ENCODE data around the gene ZC3HAV1L.
"Not testable (repeated sequence)": the region's sequence is repeated elsewhere in the genome, so short reads cannot be mapped to it uniquely, and the experiment has no call there.

The ZC3HAV1L gene

DNA sequence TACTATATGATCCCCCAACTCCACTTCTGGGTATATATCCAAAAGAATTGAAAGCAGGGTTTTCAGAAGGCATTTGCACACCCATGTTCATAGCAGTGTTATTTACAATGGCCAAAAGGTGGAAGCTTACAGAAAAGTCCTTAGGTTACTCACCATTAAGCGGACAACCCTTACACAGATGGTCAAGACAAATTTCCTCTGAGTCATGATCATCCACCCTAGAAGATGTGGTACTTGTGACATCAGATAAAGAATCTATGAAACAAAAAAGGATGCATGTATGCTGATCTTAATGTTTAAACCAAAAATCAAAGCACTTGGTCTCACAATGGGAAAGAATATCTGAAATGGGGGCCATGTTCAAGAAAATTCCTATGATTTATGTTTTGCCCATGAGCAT is 42.6 kb upstream of the ZC3HAV1L start:
- no peak overlapping the region for H3K27ac ChIP-seq
- POLR2A ChIA-PET (ENCODE audit: low non-redundant PET): no interaction called here
- TF ChIP-seq, protein P1, sequence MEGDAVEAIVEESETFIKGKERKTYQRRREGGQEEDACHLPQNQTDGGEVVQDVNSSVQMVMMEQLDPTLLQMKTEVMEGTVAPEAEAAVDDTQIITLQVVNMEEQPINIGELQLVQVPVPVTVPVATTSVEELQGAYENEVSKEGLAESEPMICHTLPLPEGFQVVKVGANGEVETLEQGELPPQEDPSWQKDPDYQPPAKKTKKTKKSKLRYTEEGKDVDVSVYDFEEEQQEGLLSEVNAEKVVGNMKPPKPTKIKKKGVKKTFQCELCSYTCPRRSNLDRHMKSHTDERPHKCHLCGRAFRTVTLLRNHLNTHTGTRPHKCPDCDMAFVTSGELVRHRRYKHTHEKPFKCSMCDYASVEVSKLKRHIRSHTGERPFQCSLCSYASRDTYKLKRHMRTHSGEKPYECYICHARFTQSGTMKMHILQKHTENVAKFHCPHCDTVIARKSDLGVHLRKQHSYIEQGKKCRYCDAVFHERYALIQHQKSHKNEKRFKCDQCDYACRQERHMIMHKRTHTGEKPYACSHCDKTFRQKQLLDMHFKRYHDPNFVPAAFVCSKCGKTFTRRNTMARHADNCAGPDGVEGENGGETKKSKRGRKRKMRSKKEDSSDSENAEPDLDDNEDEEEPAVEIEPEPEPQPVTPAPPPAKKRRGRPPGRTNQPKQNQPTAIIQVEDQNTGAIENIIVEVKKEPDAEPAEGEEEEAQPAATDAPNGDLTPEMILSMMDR (conservative IDR thresholded peaks at IDR 0.05; ENCODE audit: low read depth): no peak
- CTCF ChIA-PET: no interaction called here
- DNase-seq (ENCODE audit: low spot score): no peak

DNA sequence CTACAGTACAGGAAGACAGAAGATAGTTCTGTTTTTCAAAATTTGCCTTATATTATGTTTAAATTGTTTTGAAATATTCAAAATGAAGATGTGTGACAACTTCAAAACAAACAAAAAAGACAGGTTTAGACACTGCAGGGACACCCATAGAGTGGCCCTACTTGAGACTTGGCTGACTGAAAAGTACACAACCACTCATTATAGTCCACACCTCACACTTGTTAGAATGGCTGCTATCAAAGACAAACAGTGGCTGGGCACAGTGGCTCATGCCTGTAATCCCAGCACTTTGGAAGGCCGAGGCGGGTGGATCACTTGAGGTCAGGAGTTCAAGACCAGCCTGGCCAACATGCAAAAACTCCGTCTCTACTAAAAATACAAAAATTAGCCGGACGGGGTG is 41.9 kb upstream of the ZC3HAV1L start:
- POLR2A ChIA-PET (ENCODE audit: low non-redundant PET); H3K27ac ChIP-seq; CTCF ChIA-PET; DNase-seq (ENCODE audit: low spot score): not testable (repeated sequence)

DNA sequence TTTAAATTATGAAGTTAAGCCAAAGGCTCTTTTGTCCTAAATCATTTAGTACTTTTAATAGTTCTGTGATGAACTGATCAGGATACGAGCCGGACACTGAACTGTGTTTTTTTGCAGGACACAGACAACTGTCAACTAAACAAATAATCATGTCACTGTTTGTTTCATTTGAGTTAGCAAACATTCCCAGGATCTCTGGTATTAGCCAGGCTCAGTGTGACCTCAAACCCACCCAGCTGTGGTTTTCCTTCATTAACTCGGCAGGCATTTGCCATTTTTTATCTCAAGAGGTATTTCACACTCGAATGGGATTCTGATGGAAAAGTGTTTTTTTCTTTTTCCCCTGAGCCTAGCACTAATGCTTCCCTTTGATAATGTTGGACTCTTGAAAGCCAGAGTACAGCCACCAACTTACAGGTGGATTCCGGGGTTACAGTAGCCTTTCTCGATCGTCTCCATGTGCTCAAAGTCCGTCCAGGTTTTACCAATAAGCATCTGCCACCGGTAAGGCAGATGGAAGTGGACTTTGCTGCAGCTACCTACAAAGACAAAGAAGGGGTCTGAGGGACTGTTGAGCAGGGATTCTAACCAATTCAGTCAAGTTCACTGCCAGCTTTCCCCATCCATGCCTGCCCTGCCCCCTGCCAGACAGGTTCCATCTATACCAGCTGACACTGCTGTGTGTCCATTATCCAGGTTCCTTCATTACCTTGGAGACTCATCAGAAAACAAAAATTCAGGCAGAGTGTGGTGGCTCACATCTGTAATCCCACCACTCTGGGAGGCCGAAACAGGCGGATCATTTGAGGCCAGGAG is 40.2 kb upstream of the ZC3HAV1L start:
- ChIA-PET POLR2A (ENCODE audit: low non-redundant PET) (no interaction called here), CTCF (interaction anchor here (0.6 to 1.2 kb wide), 3 partner anchors 39 to 190 kb away, joined by 3 to 8 read pairs (median 3); no protein-coding TSS in a partner anchor)
- TF ChIP-seq, protein P1 (conservative IDR thresholded peaks at IDR 0.05; ENCODE audit: low read depth): no peak
- peak overlapping the region; percentile 40 for H3K27ac ChIP-seq
- DNase-seq (ENCODE audit: low spot score): no peak

DNA sequence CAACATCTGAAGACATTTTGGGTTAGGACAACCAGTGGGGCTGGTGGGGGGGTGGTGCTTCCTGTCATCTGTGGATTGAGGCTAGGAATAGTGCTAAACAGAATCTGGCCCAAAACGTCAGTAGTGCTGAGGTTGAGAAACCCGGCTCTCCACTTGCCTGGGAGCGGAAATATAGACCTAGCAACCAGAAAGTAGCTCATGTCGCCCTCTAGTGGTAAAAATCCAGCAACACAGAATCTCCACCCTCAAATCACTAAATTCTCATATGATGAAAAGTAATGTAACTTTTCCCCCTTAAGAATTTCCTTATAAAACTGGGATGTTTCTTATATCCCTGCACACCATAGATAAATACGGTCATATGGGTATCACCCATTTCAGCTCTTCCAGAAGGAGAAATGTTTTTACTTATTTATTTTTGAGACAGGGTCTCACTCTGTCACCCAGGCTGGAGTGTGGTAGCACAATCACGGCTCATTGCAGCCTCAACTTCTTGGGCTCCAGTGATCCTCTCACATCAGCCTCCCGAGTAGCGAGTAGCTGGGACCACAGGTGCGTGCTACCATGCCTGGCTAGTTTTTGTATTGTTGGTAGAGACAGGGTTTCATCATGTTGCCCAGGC is 39.3 kb upstream of the ZC3HAV1L start:
- ChIA-PET CTCF (interaction anchor here (0.8 to 1.4 kb wide), 4 partner anchors 21 to 189 kb away, joined by 3 to 8 read pairs (median 4); no protein-coding TSS in a partner anchor), POLR2A (ENCODE audit: low non-redundant PET) (no interaction called here)
- TF ChIP-seq, protein P1 (conservative IDR thresholded peaks at IDR 0.05; ENCODE audit: low read depth): peak; percentile 92
- peak overlapping the region; percentile 63 for H3K27ac ChIP-seq
- peak; percentile 64 for DNase-seq (ENCODE audit: low spot score)

DNA sequence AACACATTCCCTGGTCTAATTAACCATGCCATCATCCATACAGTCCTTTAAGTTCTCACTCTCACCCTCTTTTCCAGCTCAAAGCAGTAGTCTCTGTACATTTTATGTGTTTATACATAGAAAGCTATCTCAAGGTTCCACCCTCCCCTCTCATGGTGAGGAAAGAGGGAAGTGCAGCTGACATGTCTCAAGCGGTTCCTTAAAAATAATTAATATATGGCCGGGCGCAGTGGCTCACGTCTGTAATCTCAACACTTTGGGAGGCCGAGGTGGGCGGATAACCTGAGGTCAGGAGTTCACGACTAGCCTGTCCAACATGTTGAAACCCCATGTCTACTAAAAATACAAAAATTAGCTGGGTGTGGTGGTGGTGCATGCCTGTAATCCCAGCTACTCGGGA is 37.0 kb upstream of the ZC3HAV1L start:
- TF ChIP-seq, protein P1 (conservative IDR thresholded peaks at IDR 0.05; ENCODE audit: low read depth): no peak
- H3K27ac ChIP-seq: no peak overlapping the region
- no peak for DNase-seq (ENCODE audit: low spot score)
- POLR2A ChIA-PET (ENCODE audit: low non-redundant PET): no interaction called here
- CTCF ChIA-PET: interaction anchor here (0.6 kb wide), 1 partner anchor 37 kb away, joined by 3 read pairs; the partner anchor contains the start of gene ZC3HAV1L

DNA sequence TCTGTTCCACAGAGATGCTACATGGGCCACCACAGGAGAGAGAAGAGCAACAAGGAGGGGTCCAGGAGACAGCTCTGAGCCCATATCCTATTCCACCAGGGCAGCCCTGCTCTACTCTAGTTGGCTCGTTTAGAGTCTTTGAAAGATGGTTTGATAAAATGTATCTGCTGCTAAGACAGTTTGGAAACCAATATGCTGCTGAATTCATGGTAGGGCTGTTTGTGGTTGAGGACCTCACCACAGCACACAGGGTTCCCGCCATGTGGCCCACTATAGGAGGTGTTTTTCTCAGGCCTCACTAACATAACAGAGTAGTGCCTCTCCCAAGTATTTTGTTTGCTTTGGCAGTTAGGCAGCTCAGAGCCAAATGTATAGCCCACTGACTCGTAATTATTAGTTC is 35.8 kb upstream of the ZC3HAV1L start:
- TF ChIP-seq, protein P1 (conservative IDR thresholded peaks at IDR 0.05; ENCODE audit: low read depth): no peak
- DNase-seq (ENCODE audit: low spot score): no peak
- H3K27ac ChIP-seq: no peak overlapping the region
- ChIA-PET CTCF (no interaction called here), POLR2A (ENCODE audit: low non-redundant PET) (no interaction called here)

Data from RWPE1 (cell line).